ENCODE data around the gene FBXL3. TPM values are rescaled to one million over a fixed set of nuclear protein-coding genes. Genes with fewer than 3 reads are reported as not detected.
A peak's percentile ranks its signal among the peaks of the same experiment; 100 is the strongest.

The FBXL3 gene, protein sequence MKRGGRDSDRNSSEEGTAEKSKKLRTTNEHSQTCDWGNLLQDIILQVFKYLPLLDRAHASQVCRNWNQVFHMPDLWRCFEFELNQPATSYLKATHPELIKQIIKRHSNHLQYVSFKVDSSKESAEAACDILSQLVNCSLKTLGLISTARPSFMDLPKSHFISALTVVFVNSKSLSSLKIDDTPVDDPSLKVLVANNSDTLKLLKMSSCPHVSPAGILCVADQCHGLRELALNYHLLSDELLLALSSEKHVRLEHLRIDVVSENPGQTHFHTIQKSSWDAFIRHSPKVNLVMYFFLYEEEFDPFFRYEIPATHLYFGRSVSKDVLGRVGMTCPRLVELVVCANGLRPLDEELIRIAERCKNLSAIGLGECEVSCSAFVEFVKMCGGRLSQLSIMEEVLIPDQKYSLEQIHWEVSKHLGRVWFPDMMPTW
- total RNA-seq, result 59.4 TPM

DNA sequence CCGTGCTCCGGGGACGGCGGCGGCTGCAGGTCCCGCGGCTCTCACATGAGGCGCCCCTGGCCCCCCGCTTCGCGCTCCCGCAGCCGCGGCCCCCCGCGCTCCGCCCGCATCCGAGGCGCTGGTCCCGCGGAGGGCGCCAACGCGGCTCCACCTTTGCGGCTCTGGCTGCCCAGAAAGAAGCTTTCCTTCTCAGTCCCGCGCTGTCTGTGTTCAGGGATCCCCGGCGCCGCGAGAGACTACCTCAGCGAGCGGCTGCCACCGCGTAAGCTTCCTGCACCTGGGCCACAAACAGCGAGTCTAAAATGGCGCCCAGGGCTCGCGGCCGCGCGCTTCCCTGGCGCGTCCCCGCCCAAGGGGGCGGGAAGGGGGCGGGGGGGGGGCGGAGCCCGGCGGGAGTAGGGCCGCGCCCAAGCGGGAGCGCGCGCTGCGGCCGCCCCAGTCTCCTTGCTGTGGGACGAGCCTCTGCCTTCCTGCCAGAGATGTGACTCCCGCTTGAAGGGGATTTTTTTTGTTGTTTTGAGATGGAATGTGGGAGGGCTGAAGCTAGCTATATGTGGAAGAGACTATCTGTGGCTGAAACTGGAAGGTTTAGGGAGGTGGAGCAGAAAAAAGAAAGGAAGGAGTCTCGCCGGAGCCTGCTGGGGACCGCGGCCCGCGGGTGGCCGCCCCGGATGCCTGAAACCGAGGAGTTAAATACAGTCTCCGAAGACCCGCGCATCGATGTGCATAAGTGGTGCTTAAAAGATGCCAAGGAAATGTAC is at the start of gene FBXL3:
TSS of gene FBXL3 (minus strand) at position 299 of the 761 bp plus-strand sequence. CDS start 5,299 bp downstream, outside the sequence.
- DNase-seq (ENCODE audit: extremely low spot score in 2 of 2), result peak in 1 of 2 donors; percentile 91
- TF ChIP-seq CTCF (IDR thresholded peaks at IDR 0.05) (no peak), POLR2A (IDR thresholded peaks at IDR 0.05) (peak in 1 of 2 donors; percentile 66), POLR2AphosphoS5 (IDR thresholded peaks at IDR 0.05; ENCODE audit: insufficient read depth in 1 of 2, low read depth in 1 of 2) (peak; percentile 25 to 82)
- intact Hi-C loops (cut with DNase I), result loop anchor here (5.0 kb wide), 1 partner anchor 35 kb away; the partner anchor contains the start of gene CLN5
- peaks cover 50% of the 10 kb centered on the region for H3K4me1 ChIP-seq
- peak within 1 kb of the TSS; percentile 89 to 99 for H3K4me3 ChIP-seq
- no peaks in the 10 kb centered on the region for H3K9me3 ChIP-seq
- no peaks in the 10 kb centered on the region for H3K36me3 ChIP-seq
- peak within 1 kb of the TSS; percentile 100 for H3K27ac ChIP-seq
- H3K27me3 ChIP-seq, result no peaks in the 10 kb centered on the region

GRCh38 chr13:77067519-77067918 is 40.6 kb upstream of the FBXL3 start:
- H3K36me3 ChIP-seq, result peaks cover 0 to 47% of the 10 kb centered on the region in 2 donors

GRCh38 chr13:77065461-77066147 is 38.6 kb upstream of the FBXL3 start:
- Histone ChIP-seq H3K4me1 (no peaks in the 10 kb centered on the region), H3K9me3 (no peaks in the 10 kb centered on the region), H3K27me3 (no peaks in the 10 kb centered on the region), H3K4me3 (no peak overlapping the region), H3K27ac (no peak overlapping the region), H3K36me3 (peaks cover 0 to 57% of the 10 kb centered on the region in 2 donors)
- DNase-seq (ENCODE audit: extremely low spot score in 2 of 2), result no peak
- TF ChIP-seq CTCF (IDR thresholded peaks at IDR 0.05) (no peak), POLR2AphosphoS5 (IDR thresholded peaks at IDR 0.05; ENCODE audit: insufficient read depth in 1 of 2, low read depth in 1 of 2) (no peak), POLR2A (IDR thresholded peaks at IDR 0.05) (no peak)
- intact Hi-C loops (cut with DNase I), result no loop called here

More at GRCh38 chr13:77067519-77067918, 40.6 kb upstream of the FBXL3 start:
- Histone ChIP-seq H3K27me3 (no peaks in the 10 kb centered on the region), H3K4me3 (no peak overlapping the region), H3K27ac (no peak overlapping the region), H3K4me1 (no peaks in the 10 kb centered on the region), H3K9me3 (no peaks in the 10 kb centered on the region)
- DNase-seq (ENCODE audit: extremely low spot score in 2 of 2), result no peak
- no peak for TF ChIP-seq POLR2A (IDR thresholded peaks at IDR 0.05)
- TF ChIP-seq POLR2AphosphoS5 (IDR thresholded peaks at IDR 0.05; ENCODE audit: insufficient read depth in 1 of 2, low read depth in 1 of 2), result no peak
- TF ChIP-seq CTCF (IDR thresholded peaks at IDR 0.05), result no peak
- intact Hi-C loops (cut with DNase I), result no loop called here

- intact Hi-C loops (cut with DNase I), result no loop called here
- no peak overlapping the region for H3K27ac ChIP-seq
- DNase-seq (ENCODE audit: extremely low spot score in 2 of 2), result no peak
- TF ChIP-seq POLR2A (IDR thresholded peaks at IDR 0.05) (no peak), CTCF (IDR thresholded peaks at IDR 0.05) (no peak), POLR2AphosphoS5 (IDR thresholded peaks at IDR 0.05; ENCODE audit: insufficient read depth in 1 of 2, low read depth in 1 of 2) (no peak)
- H3K36me3 ChIP-seq, result peaks cover 0 to 47% of the 10 kb centered on the region in 2 donors
- H3K9me3 ChIP-seq, result no peaks in the 10 kb centered on the region
- no peaks in the 10 kb centered on the region for H3K4me1 ChIP-seq
- no peaks in the 10 kb centered on the region for H3K27me3 ChIP-seq
- H3K4me3 ChIP-seq, result no peak overlapping the region
Observed at GRCh38 chr13:77062097-77062496, 35.1 kb upstream of the FBXL3 start.
